RWPE1 (cell line): Measurements from ENCODE around the gene F12.

ENCODE experiments used
- CTCF ChIA-PET: fragments of 350-600 bp; sonication (Branson Sonifier 250); formaldehyde crosslinking; extraction: SDS; loops from one replicate; lab custom pipeline; 2021; lab: Yijun Ruan, JAX
- POLR2A ChIA-PET: fragments of 400-600 bp; formaldehyde crosslinking; extraction: SDS; loops from one replicate; lab custom pipeline; 2020; ENCODE audit warnings: antibody characterized with exemption; ENCODE audit not compliant: low non-redundant PET; lab: Yijun Ruan, JAX
- DNase-seq: peaks from one replicate; pipeline ENCODE4 v3.0.0; 2012; ENCODE audit warnings: low spot score
- H3K27ac ChIP-seq: fragments of 450-650 bp; 2 replicates; pipeline ENCODE4 v1.5.1; 2017
- TF ChIP-seq, protein P1 (sequence below): fragments of 450-650 bp; conservative IDR thresholded peaks from 2 replicates; pipeline ENCODE4 v1.5.1; 2017; ENCODE audit warnings: low read depth, mild to moderate bottlenecking

Gene F12

GRCh38 chr5:177438468-177438867 is 29.1 kb upstream of the F12 start:
- peak overlapping the region; percentile 94 for H3K27ac ChIP-seq
- no peak for DNase-seq
- ChIA-PET POLR2A (no interaction called here), CTCF (interaction anchor here (12.5 kb wide), 1 partner anchor 35 kb away, joined by 148 read pairs; no protein-coding TSS in a partner anchor)
- TF ChIP-seq, protein P1, sequence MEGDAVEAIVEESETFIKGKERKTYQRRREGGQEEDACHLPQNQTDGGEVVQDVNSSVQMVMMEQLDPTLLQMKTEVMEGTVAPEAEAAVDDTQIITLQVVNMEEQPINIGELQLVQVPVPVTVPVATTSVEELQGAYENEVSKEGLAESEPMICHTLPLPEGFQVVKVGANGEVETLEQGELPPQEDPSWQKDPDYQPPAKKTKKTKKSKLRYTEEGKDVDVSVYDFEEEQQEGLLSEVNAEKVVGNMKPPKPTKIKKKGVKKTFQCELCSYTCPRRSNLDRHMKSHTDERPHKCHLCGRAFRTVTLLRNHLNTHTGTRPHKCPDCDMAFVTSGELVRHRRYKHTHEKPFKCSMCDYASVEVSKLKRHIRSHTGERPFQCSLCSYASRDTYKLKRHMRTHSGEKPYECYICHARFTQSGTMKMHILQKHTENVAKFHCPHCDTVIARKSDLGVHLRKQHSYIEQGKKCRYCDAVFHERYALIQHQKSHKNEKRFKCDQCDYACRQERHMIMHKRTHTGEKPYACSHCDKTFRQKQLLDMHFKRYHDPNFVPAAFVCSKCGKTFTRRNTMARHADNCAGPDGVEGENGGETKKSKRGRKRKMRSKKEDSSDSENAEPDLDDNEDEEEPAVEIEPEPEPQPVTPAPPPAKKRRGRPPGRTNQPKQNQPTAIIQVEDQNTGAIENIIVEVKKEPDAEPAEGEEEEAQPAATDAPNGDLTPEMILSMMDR = no peak

DNA sequence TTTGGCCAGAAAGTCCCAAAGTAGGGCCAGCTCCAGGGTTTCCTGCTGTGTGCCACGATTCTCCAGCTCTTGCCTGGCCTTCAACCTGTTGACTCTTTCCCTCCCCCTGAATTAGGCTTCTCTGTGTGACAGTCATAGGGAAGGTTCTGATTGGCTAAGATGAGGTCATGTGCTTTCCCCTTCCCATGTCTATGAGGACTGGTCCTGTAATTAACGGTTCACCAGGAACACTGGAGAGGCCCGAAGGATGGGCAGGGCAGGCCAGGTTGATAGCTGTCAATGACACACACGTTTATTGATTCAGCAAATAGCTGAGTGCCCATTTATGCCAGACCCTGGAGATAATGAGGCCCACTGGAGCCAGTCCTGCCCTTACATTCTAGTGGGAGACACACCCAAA is 28.3 kb upstream of the F12 start:
- TF ChIP-seq, protein P1 = no peak
- DNase-seq = no peak
- H3K27ac ChIP-seq = peak overlapping the region; percentile 94
- CTCF ChIA-PET = interaction anchor here (0.7 to 2.1 kb wide), 4 partner anchors 10 to 686 kb away, joined by 3 to 7 read pairs (median 4); no protein-coding TSS in a partner anchor
- POLR2A ChIA-PET = no interaction called here

DNA sequence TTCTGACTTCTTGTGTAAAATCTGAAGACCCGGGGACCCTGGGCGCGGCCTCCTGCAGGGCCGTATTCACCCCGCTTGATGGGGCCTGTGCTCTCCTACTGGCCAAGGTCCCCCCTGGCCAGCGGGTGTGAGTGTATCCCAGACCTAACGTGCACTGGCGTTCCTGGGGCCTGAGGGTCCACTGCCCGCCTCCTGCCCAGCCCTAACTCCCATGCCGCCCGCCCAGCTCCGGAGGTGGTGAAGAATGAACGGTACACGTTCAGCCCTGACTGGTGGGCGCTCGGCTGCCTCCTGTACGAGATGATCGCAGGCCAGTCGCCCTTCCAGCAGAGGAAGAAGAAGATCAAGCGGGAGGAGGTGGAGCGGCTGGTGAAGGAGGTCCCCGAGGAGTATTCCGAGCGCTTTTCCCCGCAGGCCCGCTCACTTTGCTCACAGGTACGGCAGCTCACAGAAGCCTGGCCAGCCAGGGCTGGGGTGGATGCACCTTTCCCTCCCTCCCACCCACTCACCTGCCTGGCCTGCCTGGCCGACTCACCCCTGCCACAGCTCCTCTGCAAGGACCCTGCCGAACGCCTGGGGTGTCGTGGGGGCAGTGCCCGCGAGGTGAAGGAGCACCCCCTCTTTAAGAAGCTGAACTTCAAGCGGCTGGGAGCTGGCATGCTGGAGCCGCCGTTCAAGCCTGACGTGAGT is 26.6 kb upstream of the F12 start:
- no peak for DNase-seq
- TF ChIP-seq, protein P1 = no peak
- CTCF ChIA-PET = interaction anchor here (1.7 to 2.1 kb wide), 2 partner anchors 12 to 19 kb away, joined by 4 to 7 read pairs; no protein-coding TSS in a partner anchor
- peak overlapping the region; percentile 94 for H3K27ac ChIP-seq
- POLR2A ChIA-PET = no interaction called here

DNA sequence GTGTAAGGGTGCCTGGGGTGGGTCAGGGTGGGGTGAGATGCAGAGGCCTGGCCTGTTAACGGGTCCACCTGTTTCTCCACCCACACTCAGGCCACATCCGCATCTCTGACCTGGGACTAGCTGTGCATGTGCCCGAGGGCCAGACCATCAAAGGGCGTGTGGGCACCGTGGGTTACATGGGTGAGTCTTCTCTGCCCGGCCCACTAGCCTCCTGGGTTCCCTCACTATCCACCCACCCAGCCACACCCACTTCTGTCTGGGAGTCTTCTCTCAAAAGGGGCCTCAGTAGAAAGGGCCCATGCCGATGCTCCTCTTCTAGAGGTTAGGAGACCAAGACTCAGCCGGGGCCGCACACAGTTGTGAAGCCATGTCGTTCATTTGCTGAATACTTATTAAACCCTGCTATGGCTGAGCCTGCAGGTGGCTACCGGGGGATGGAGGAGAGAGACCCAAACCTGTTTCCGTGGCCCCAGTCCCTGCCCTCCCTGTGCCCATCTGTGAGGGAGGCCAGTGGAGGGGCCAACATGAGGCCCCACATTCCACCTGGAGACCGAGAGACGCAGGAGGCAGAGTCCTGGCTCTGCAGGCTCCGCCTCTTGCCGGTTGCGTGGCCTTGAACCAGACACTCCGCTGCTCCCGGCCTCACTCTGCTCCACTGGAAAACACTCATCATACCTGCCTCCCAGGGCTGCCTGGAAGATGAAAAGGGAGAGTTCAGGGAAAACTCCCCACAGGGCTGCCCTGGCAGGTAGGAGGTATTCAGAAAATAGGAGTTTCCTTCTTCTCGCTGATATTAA is 25.8 kb upstream of the F12 start:
- peak overlapping the region; percentile 94 for H3K27ac ChIP-seq
- CTCF ChIA-PET = interaction anchor here (0.6 to 1.2 kb wide), 2 partner anchors 33 to 354 kb away, joined by 3 read pairs; no protein-coding TSS in a partner anchor
- DNase-seq = no peak
- POLR2A ChIA-PET = no interaction called here
- TF ChIP-seq, protein P1 = no peak

DNA sequence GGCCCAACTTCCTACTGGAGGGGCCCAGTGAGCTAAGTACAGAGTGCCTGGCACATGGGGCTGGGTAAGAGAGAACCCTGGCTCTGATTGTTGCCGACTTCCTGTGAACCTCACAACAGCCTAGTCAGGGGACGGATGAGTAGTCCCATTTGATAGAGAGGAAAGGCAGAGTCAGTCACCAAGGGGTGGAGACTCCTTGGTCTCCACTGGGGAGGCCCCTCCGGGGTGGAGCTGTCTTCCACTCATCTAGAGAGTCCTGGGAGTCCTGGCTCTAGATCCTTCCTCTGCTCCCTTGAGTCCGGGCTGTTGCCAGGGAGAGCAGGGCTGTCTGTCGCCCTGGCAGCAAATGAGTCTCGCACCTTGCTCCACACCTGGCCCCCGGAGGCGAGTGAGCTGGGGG is 25.1 kb upstream of the F12 start:
- H3K27ac ChIP-seq = peak overlapping the region; percentile 94
- POLR2A ChIA-PET = interaction anchor here (0.7 kb wide), 1 partner anchor 30 kb away, joined by 3 read pairs; no protein-coding TSS in a partner anchor
- CTCF ChIA-PET = interaction anchor here (0.6 to 1.2 kb wide), 3 partner anchors 30 to 353 kb away, joined by 3 read pairs; no protein-coding TSS in a partner anchor
- no peak for DNase-seq
- TF ChIP-seq, protein P1 = no peak

DNA sequence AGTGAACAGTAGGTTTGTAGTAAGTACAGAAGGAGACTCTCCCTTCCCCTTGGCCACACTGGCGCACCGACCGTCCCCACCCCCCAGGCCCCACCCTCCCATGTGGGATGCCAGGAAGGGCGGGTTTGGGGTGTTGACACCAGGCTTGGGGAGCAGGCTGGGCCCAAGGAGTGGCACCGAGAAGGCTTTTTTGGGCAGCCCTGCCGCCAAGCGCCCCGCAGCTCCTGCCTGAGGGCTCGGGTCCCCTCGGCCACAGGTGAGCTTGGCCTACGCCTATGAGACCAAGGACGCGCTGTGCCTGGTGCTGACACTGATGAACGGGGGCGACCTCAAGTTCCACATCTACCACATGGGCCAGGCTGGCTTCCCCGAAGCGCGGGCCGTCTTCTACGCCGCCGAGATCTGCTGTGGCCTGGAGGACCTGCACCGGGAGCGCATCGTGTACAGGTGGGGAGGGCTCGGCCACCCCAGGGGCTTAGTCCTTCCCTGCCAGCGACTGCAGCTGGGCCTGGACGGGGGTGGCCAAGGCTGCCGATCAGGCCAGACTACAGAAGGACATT is 24.4 kb upstream of the F12 start:
- no peak for DNase-seq
- ChIA-PET CTCF (interaction anchor here (0.6 to 2.0 kb wide), 6 partner anchors 21 to 62 kb away, joined by 3 to 5 read pairs (median 3); no protein-coding TSS in a partner anchor), POLR2A (interaction anchor here (0.7 kb wide), 1 partner anchor 29 kb away, joined by 3 read pairs; no protein-coding TSS in a partner anchor)
- TF ChIP-seq, protein P1 = no peak
- peak overlapping the region; percentile 94 for H3K27ac ChIP-seq
